Uterus (tissue), 4 donors: ENCODE data around the gene TACSTD2. TPM values are rescaled to one million over a fixed set of nuclear protein-coding genes. Genes with fewer than 3 reads are reported as not detected.
A peak's percentile ranks its signal among the peaks of the same experiment; 100 is the strongest.
"Not testable (repeated sequence)": the region's sequence is repeated elsewhere in the genome, so short reads cannot be mapped to it uniquely, and the experiment has no call there.

Experiments
- DNase-seq, 2 donors: peaks; one replicate each; pipeline ENCODE4 v3.0.0-alpha.2; 2019 to 2020
- H3K27ac ChIP-seq, 2 donors: fragments of 200-600 bp; sonication (generic); 1 replicate in 1 of 2; 2 replicates in 1 of 2; pipeline ENCODE4 v1.5.1; 2016 to 2018
- H3K27me3 ChIP-seq, 2 donors: fragments of 200-600 bp; sonication (generic); one replicate each; pipeline ENCODE4 v1.5.1; 2018 to 2019; ENCODE audit warnings: control low read depth in 1 of 2
- H3K36me3 ChIP-seq, 2 donors: fragments of 200-600 bp; sonication (generic); one replicate each; pipeline ENCODE4 v1.5.1; 2019; ENCODE audit warnings: control low read depth in 1 of 2
- H3K4me1 ChIP-seq, 2 donors: fragments of 200-600 bp; sonication (generic); one replicate each; pipeline ENCODE4 v1.5.1; 2018 to 2019; ENCODE audit warnings: control low read depth in 1 of 2
- H3K4me3 ChIP-seq, 2 donors: fragments of 200-600 bp; sonication (generic); 1 replicate in 1 of 2; 2 replicates in 1 of 2; pipeline ENCODE4 v1.5.1; 2018 to 2019; ENCODE audit warnings: mild to moderate bottlenecking in 1 of 2
- H3K9me3 ChIP-seq, 2 donors: fragments of 200-600 bp; sonication (generic); one replicate each; pipeline ENCODE4 v1.5.1; 2019; ENCODE audit warnings: control low read depth in 1 of 2
- CTCF ChIP-seq, 4 experiments: fragments of 200-600 bp in 2 of 4; fragments of 450-650 bp in 2 of 4; sonication (generic) in 2 of 4; IDR thresholded peaks; one replicate each; pipeline ENCODE4 v1.5.1; 2016 to 2019; ENCODE audit warnings: antibody characterized with exemption in 4 of 4, mild to moderate bottlenecking in 2 of 4, moderate library complexity in 1 of 4
- POLR2A ChIP-seq, 2 donors: fragments of 450-650 bp; IDR thresholded peaks; one replicate each; pipeline ENCODE4 v1.6.1; 2016; ENCODE audit warnings: antibody characterized with exemption in 2 of 2, mild to moderate bottlenecking in 1 of 2, moderate library complexity in 1 of 2
- intact Hi-C: fragments of 100-400 bp; cut with DNase I; formaldehyde crosslinking; loops from one replicate; pipeline ENCODE4 v1.15.1; 2023; ENCODE audit warnings: low total_unique reads
- total RNA-seq, 4 donors: library from RNA; depleted of rRNA in 3 of 4; stranded (reverse); fragments of >200 nt in 3 of 4; gene quantifications; one replicate each; pipeline versions ENCODE4 v1.1.0 to v1.2.4, GENCODE V29; 2014 to 2023
- donor health status: DM: yes; HTN: yes; CAD: no.

The TACSTD2 gene
- 10 to 100 TPM in 1 of 4 donors, under 1 TPM in 2, not detected in 1; 0.26 to 24.8 (median 0.73) TPM for total RNA-seq

GRCh38 chr1:58576727-58577653 lies at the start of gene TACSTD2:
Gene TACSTD2 (minus strand): TSS chr1:58577252. CDS start chr1:58577156, 96 bp downstream.
- Histone ChIP-seq H3K36me3 (no peaks in the 10 kb centered on the region), H3K27me3 (peaks cover 0 to 4% of the 10 kb centered on the region in 2 donors), H3K9me3 (no peaks in the 10 kb centered on the region), H3K4me1 (peaks cover 0 to 7% of the 10 kb centered on the region in 2 donors), H3K4me3 (peak within 1 kb of the TSS; percentile 5 to 19), H3K27ac (peak within 1 kb of the TSS in 1 of 2 donors; percentile 34)
- no peak for DNase-seq
- intact Hi-C loops = no loop called here
- no peak for TF ChIP-seq POLR2A (IDR thresholded peaks at IDR 0.05)
- no peak for TF ChIP-seq CTCF (IDR thresholded peaks at IDR 0.05)

GRCh38 chr1:58626293-58626692 lies 49.2 kb upstream of the TACSTD2 start:
- Histone ChIP-seq H3K36me3 (no peaks in the 10 kb centered on the region), H3K9me3 (no peaks in the 10 kb centered on the region), H3K4me3 (no peak overlapping the region), H3K27me3 (no peaks in the 10 kb centered on the region), H3K4me1 (no peaks in the 10 kb centered on the region), H3K27ac (no peak overlapping the region)
- DNase-seq = no peak
- no peak for TF ChIP-seq POLR2A (IDR thresholded peaks at IDR 0.05)
- TF ChIP-seq CTCF (IDR thresholded peaks at IDR 0.05) = no peak
- intact Hi-C loops = no loop called here

GRCh38 chr1:58623259-58623658 lies 46.2 kb upstream of the TACSTD2 start:
- H3K4me3 ChIP-seq, H3K27me3 ChIP-seq, H3K9me3 ChIP-seq, DNase-seq, intact Hi-C loops, H3K36me3 ChIP-seq, H3K27ac ChIP-seq, H3K4me1 ChIP-seq: not testable (repeated sequence)

- no peaks in the 10 kb centered on the region for H3K27me3 ChIP-seq
- DNase-seq = no peak
- no peaks in the 10 kb centered on the region for H3K36me3 ChIP-seq
- H3K4me1 ChIP-seq = no peaks in the 10 kb centered on the region
- H3K9me3 ChIP-seq = no peaks in the 10 kb centered on the region
- H3K27ac ChIP-seq = no peak overlapping the region
- H3K4me3 ChIP-seq = no peak overlapping the region
- intact Hi-C loops = no loop called here
- TF ChIP-seq POLR2A (IDR thresholded peaks at IDR 0.05) (no peak), CTCF (IDR thresholded peaks at IDR 0.05) (no peak)
These were observed 45.5 kb upstream of the TACSTD2 start for GRCh38 chr1:58622571-58622970.

- DNase-seq = no peak
- H3K27me3 ChIP-seq = no peaks in the 10 kb centered on the region
- H3K27ac ChIP-seq = no peak overlapping the region
- TF ChIP-seq POLR2A (IDR thresholded peaks at IDR 0.05) (no peak), CTCF (IDR thresholded peaks at IDR 0.05) (no peak)
- no peak overlapping the region for H3K4me3 ChIP-seq
- intact Hi-C loops = no loop called here
- H3K9me3 ChIP-seq = no peaks in the 10 kb centered on the region
- H3K36me3 ChIP-seq = no peaks in the 10 kb centered on the region
- no peaks in the 10 kb centered on the region for H3K4me1 ChIP-seq
These were observed 44.3 kb upstream of the TACSTD2 start for GRCh38 chr1:58621391-58621790.
